CD14-positive monocyte (primary cell): ENCODE results near the gene AFF3. TPM values are rescaled to one million over a fixed set of nuclear protein-coding genes. Genes with fewer than 3 reads are reported as not detected.

Experiments used
- DNase-seq, 3 donors: peaks; one replicate each; pipeline ENCODE4 v3.0.0-alpha.2; 2011 to 2022
- H2AFZ ChIP-seq: 2 replicates; pipeline ENCODE4 v1.6.0; 2012; ENCODE audit warnings: mild to moderate bottlenecking, low read depth, low read length, inconsistent platforms; ENCODE audit not compliant: insufficient read depth, poor library complexity, severe bottlenecking
- H3K27ac ChIP-seq, 2 donors: 1 replicate in 1 of 2; 2 replicates in 1 of 2; pipeline ENCODE4 v1.5.1; 2012 to 2013; ENCODE audit warnings: low read length in 2 of 2, control low read depth in 1 of 2, inconsistent platforms in 1 of 2, low read depth in 1 of 2, mild to moderate bottlenecking in 1 of 2
- H3K27me3 ChIP-seq, 2 donors: one replicate each; pipeline versions ENCODE4 v1.6.0 to v1.6.1; 2011 to 2013; ENCODE audit warnings: low read length in 2 of 2; ENCODE audit not compliant: control insufficient read depth in 2 of 2, insufficient read depth in 2 of 2
- H3K36me3 ChIP-seq, 2 donors: replicated peaks in 1 of 2; 1 replicate in 1 of 2; 2 replicates in 1 of 2; pipeline versions ENCODE4 v1.5.1 to v1.6.1; 2012 to 2013; ENCODE audit warnings: low read length in 2 of 2, control low read depth in 1 of 2, inconsistent platforms in 1 of 2, mild to moderate bottlenecking in 1 of 2; ENCODE audit not compliant: insufficient read depth in 2 of 2, control insufficient read depth in 1 of 2
- H3K4me1 ChIP-seq, 2 donors: 1 replicate in 1 of 2; 2 replicates in 1 of 2; pipeline versions ENCODE4 v1.5.1 to v1.6.1; 2012 to 2013; ENCODE audit warnings: low read length in 2 of 2, control low read depth in 1 of 2, inconsistent platforms in 1 of 2, mild to moderate bottlenecking in 1 of 2, moderate library complexity in 1 of 2; ENCODE audit not compliant: insufficient read depth in 2 of 2, control insufficient read depth in 1 of 2
- H3K4me2 ChIP-seq: replicated peaks from 2 replicates; pipeline ENCODE3; 2012; ENCODE audit warnings: low read length, moderate library complexity, mild to moderate bottlenecking; ENCODE audit not compliant: poor library complexity, severe bottlenecking; ENCODE audit errors: extremely low read depth
- H3K4me3 ChIP-seq, 3 experiments: fragments of 200-600 bp in 1 of 3; sonication (generic) in 1 of 3; replicated peaks in 1 of 3; 1 replicate in 2 of 3; 2 replicates in 1 of 3; pipeline ENCODE4 v1.5.1; 2011 to 2013; ENCODE audit warnings: low read length in 3 of 3, mild to moderate bottlenecking in 3 of 3, control low read depth in 2 of 3, low read depth in 2 of 3, inconsistent platforms in 1 of 3, moderate library complexity in 1 of 3
- H3K79me2 ChIP-seq: 2 replicates; pipeline ENCODE4 v1.6.0; 2012; ENCODE audit warnings: mild to moderate bottlenecking, control low read depth, inconsistent platforms, low read length, moderate library complexity; ENCODE audit not compliant: insufficient read depth
- H3K9ac ChIP-seq: 2 replicates; pipeline ENCODE4 v1.6.0; 2017; ENCODE audit warnings: low read length, mild to moderate bottlenecking; ENCODE audit not compliant: insufficient read depth, poor library complexity, severe bottlenecking
- H3K9me3 ChIP-seq, 2 donors: replicated peaks in 1 of 2; 1 replicate in 1 of 2; 2 replicates in 1 of 2; pipeline versions ENCODE4 v1.5.1 to v1.6.1; 2012 to 2013; ENCODE audit warnings: low read length in 2 of 2, control low read depth in 1 of 2; ENCODE audit not compliant: control insufficient read depth in 1 of 2, insufficient read depth in 1 of 2
- H4K20me1 ChIP-seq: 2 replicates; pipeline ENCODE4 v1.6.0; 2012; ENCODE audit warnings: mild to moderate bottlenecking, low read length, control low read depth, moderate library complexity; ENCODE audit not compliant: insufficient read depth
- H3K27ac Mint-ChIP-seq, 7 donors: one replicate each; pipeline ENCODE4 v1.8.0; 2020; ENCODE audit warnings: mild to moderate bottlenecking in 7 of 7, mixed read lengths in 7 of 7, moderate library complexity in 6 of 7, inconsistent platforms in 2 of 7
- H3K27me3 Mint-ChIP-seq, 3 donors: one replicate each; pipeline ENCODE4 v1.8.0; 2021 to 2022; ENCODE audit warnings: low read depth in 3 of 3, mild to moderate bottlenecking in 3 of 3, mixed read lengths in 3 of 3, moderate library complexity in 3 of 3, inconsistent platforms in 1 of 3
- H3K36me3 Mint-ChIP-seq, 2 donors: one replicate each; pipeline ENCODE4 v1.8.0; 2020; ENCODE audit warnings: mixed read lengths in 2 of 2, inconsistent platforms in 1 of 2, mild to moderate bottlenecking in 1 of 2
- H3K4me1 Mint-ChIP-seq: one replicate; pipeline ENCODE4 v1.8.0; 2020; ENCODE audit warnings: mild to moderate bottlenecking, mixed read lengths
- H3K4me3 Mint-ChIP-seq, 2 donors: one replicate each; pipeline ENCODE4 v1.8.0; 2020; ENCODE audit warnings: mild to moderate bottlenecking in 2 of 2, mixed read lengths in 2 of 2, moderate library complexity in 1 of 2
- H3K9me3 Mint-ChIP-seq, 7 donors: one replicate each; pipeline ENCODE4 v1.8.0; 2020 to 2022; ENCODE audit warnings: mixed read lengths in 7 of 7, mild to moderate bottlenecking in 6 of 7, moderate library complexity in 6 of 7, inconsistent platforms in 2 of 7
- WGBS: methylation state at CpG from one replicate; pipeline ENCODE4 v1.1.5; 2013; ENCODE audit warnings: missing lambda C conversion rate; ENCODE audit not compliant: insufficient coverage; 5-methylcytosine and 5-hydroxymethylcytosine counted together
- intact Hi-C, 2 donors: fragments of 100-400 bp; cut with micrococcal nuclease; formaldehyde crosslinking; loops; one replicate each; pipeline versions ENCODE4 v1.15.0 to v1.15.1; 2023
- polyA plus RNA-seq, 3 donors: library from polyadenylated mRNA; depleted of rRNA in 1 of 3; unstranded in 2 of 3; stranded (reverse) in 1 of 3; fragments of 300-500 nt in 2 of 3; fragments of >200 nt in 1 of 3; fragmentation: Illumina TruSeq in 2 of 3; gene quantifications; 1 replicate in 2 of 3; 2 replicates in 1 of 3; pipeline ENCODE4 v1.2.3, GENCODE V29; 2012 to 2021
- TF ChIP-seq, protein P1 (sequence below): fragments of 200-600 bp; IDR thresholded peaks from one replicate; pipeline ENCODE4 v1.8.0; 2022; ENCODE audit warnings: antibody characterized with exemption, mild to moderate bottlenecking

AFF3 gene
- polyA plus RNA-seq, 3 donors, result 0.17 to 4.1 (median 0.49) TPM

DNA sequence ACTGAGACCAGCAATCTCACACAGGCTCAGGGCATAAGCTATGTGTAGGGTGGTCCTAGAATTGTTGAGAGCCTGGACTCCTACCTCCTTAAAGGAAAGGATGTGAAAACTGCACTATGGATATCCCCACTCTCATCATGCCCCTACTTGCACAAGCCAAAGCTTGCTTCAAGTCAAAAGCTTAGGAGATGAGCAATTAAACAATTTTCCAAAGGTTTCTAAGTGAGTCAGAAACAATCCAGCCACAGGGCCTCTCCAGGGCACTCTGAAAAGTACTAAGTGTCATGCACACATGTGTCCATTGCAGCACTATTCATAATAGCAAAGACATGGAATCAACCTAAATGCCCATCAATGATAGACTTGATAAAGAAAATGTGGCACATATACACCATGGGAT lies 215.4 kb downstream of the AFF3 start:
- intact Hi-C loops, result no loop called here
- no peak overlapping the region for H2AFZ ChIP-seq
- Mint-ChIP-seq H3K27me3 (peaks cover 0 to 1% (median 0%) of the 10 kb centered on the region in 3 donors), H3K27ac (no peak overlapping the region), H3K4me3 (no peak overlapping the region), H3K36me3 (peaks cover 2 to 11% of the 10 kb centered on the region in 2 donors), H3K4me1 (peaks cover 10% of the 10 kb centered on the region), H3K9me3 (peaks cover 1 to 7% (median 3%) of the 10 kb centered on the region in 7 donors)
- H3K9ac ChIP-seq, result no peak overlapping the region
- no peak for DNase-seq
- no peaks in the 10 kb centered on the region for H3K27me3 ChIP-seq
- no peak overlapping the region for H3K27ac ChIP-seq
- TF ChIP-seq, protein P1, sequence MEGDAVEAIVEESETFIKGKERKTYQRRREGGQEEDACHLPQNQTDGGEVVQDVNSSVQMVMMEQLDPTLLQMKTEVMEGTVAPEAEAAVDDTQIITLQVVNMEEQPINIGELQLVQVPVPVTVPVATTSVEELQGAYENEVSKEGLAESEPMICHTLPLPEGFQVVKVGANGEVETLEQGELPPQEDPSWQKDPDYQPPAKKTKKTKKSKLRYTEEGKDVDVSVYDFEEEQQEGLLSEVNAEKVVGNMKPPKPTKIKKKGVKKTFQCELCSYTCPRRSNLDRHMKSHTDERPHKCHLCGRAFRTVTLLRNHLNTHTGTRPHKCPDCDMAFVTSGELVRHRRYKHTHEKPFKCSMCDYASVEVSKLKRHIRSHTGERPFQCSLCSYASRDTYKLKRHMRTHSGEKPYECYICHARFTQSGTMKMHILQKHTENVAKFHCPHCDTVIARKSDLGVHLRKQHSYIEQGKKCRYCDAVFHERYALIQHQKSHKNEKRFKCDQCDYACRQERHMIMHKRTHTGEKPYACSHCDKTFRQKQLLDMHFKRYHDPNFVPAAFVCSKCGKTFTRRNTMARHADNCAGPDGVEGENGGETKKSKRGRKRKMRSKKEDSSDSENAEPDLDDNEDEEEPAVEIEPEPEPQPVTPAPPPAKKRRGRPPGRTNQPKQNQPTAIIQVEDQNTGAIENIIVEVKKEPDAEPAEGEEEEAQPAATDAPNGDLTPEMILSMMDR, result no peak
- H3K79me2 ChIP-seq, result no peaks in the 10 kb centered on the region
- no peaks in the 10 kb centered on the region for H3K9me3 ChIP-seq
- H3K36me3 ChIP-seq, result no peaks in the 10 kb centered on the region
- H4K20me1 ChIP-seq, result no peaks in the 10 kb centered on the region
- no peak overlapping the region for H3K4me3 ChIP-seq
- H3K4me1 ChIP-seq, result peaks cover 7 to 12% of the 10 kb centered on the region in 2 donors
- H3K4me2 ChIP-seq, result no peak overlapping the region

DNA sequence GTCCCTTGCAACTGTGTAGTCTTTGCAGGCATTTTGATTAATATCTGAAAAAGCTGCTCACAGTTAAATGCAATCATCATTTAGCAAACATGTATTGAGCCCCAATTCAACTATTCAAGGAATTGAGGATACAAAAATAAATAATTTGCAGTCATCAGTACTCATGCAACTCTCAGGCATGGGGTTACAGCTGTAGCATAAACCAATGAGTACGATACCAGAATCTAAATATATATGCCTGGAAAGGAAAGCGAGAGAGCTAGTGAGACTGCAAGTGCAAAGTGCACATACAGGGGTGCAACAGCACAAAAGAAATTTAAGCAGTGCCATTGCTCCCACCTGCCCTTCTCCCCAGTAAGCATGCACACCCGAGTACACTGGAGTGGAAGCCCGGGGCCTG lies 216.4 kb downstream of the AFF3 start:
- no peak for DNase-seq
- Mint-ChIP-seq H3K36me3 (peaks cover 2 to 11% of the 10 kb centered on the region in 2 donors), H3K27ac (no peak overlapping the region), H3K27me3 (peaks cover 0 to 1% (median 0%) of the 10 kb centered on the region in 3 donors), H3K4me1 (peaks cover 12% of the 10 kb centered on the region), H3K9me3 (peaks cover 2 to 8% (median 4%) of the 10 kb centered on the region in 7 donors), H3K4me3 (no peak overlapping the region)
- H3K4me1 ChIP-seq, result peaks cover 7 to 12% of the 10 kb centered on the region in 2 donors
- H3K36me3 ChIP-seq, result no peaks in the 10 kb centered on the region
- H3K9ac ChIP-seq, result no peak overlapping the region
- intact Hi-C loops, result no loop called here
- no peak overlapping the region for H3K4me2 ChIP-seq
- 100% methylated on average over 3 of the region's 4 CpGs for WGBS
- TF ChIP-seq, protein P1, result no peak
- H2AFZ ChIP-seq, result no peak overlapping the region
- H3K9me3 ChIP-seq, result no peaks in the 10 kb centered on the region
- no peaks in the 10 kb centered on the region for H3K27me3 ChIP-seq
- H3K27ac ChIP-seq, result no peak overlapping the region
- no peak overlapping the region for H3K4me3 ChIP-seq
- no peaks in the 10 kb centered on the region for H3K79me2 ChIP-seq
- H4K20me1 ChIP-seq, result no peaks in the 10 kb centered on the region
